ENCODE data around the gene SMIM14.
"Not testable (repeated sequence)": the region's sequence is repeated elsewhere in the genome, so short reads cannot be mapped to it uniquely, and the experiment has no call there.

Gene SMIM14

GRCh38 chr4:39541987-39542610, 96.6 kb downstream of the SMIM14 start:
- Histone ChIP-seq H3K4me3 (ENCODE audit: insufficient read depth, low read length, poor library complexity, severe bottlenecking) (no peak overlapping the region), H4K20me1 (ENCODE audit: low read depth, low read length) (no peaks in the 10 kb centered on the region), H3K9me2 (replicated peaks; ENCODE audit: insufficient read depth, low read length) (no peaks in the 10 kb centered on the region), H3F3A (ENCODE audit: insufficient read depth) (peaks cover 18% of the 10 kb centered on the region), H3K9ac (ENCODE audit: low read length) (no peak overlapping the region), H3K27ac (ENCODE audit: low read depth, low read length) (no peak overlapping the region), H3K27me3 (ENCODE audit: low read length) (no peaks in the 10 kb centered on the region), H3K9me3 (ENCODE audit: insufficient read depth, low read length) (no peaks in the 10 kb centered on the region), H3K4me2 (ENCODE audit: low read depth, low read length, poor library complexity, severe bottlenecking) (no peak overlapping the region), H2AFZ (ENCODE audit: low read depth, low read length, severe bottlenecking) (no peak overlapping the region), H3K36me3 (ENCODE audit: low read length) (no peaks in the 10 kb centered on the region), H3K79me2 (ENCODE audit: insufficient read depth, low read length) (no peaks in the 10 kb centered on the region)
- TF ChIP-seq EZH2phosphoT487 (conservative IDR thresholded peaks at IDR 0.05; ENCODE audit: low read length), result no peak
- TF ChIP-seq, protein P1, sequence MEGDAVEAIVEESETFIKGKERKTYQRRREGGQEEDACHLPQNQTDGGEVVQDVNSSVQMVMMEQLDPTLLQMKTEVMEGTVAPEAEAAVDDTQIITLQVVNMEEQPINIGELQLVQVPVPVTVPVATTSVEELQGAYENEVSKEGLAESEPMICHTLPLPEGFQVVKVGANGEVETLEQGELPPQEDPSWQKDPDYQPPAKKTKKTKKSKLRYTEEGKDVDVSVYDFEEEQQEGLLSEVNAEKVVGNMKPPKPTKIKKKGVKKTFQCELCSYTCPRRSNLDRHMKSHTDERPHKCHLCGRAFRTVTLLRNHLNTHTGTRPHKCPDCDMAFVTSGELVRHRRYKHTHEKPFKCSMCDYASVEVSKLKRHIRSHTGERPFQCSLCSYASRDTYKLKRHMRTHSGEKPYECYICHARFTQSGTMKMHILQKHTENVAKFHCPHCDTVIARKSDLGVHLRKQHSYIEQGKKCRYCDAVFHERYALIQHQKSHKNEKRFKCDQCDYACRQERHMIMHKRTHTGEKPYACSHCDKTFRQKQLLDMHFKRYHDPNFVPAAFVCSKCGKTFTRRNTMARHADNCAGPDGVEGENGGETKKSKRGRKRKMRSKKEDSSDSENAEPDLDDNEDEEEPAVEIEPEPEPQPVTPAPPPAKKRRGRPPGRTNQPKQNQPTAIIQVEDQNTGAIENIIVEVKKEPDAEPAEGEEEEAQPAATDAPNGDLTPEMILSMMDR (IDR thresholded peaks at IDR 0.05; ENCODE audit: insufficient read depth, low read length, poor library complexity, severe bottlenecking), result no peak

GRCh38 chr4:39539089-39539611, 99.5 kb downstream of the SMIM14 start:
- Histone ChIP-seq H3K79me2 (ENCODE audit: insufficient read depth, low read length) (no peaks in the 10 kb centered on the region), H3K9me3 (ENCODE audit: insufficient read depth, low read length) (no peaks in the 10 kb centered on the region), H2AFZ (ENCODE audit: low read depth, low read length, severe bottlenecking) (no peak overlapping the region), H3K4me2 (ENCODE audit: low read depth, low read length, poor library complexity, severe bottlenecking) (no peak overlapping the region), H3K9ac (ENCODE audit: low read length) (no peak overlapping the region), H3F3A (ENCODE audit: insufficient read depth) (no peaks in the 10 kb centered on the region), H3K27ac (ENCODE audit: low read depth, low read length) (no peak overlapping the region), H3K27me3 (ENCODE audit: low read length) (no peaks in the 10 kb centered on the region), H3K4me3 (ENCODE audit: insufficient read depth, low read length, poor library complexity, severe bottlenecking) (no peak overlapping the region), H3K36me3 (ENCODE audit: low read length) (no peaks in the 10 kb centered on the region), H3K9me2 (replicated peaks; ENCODE audit: insufficient read depth, low read length) (no peaks in the 10 kb centered on the region), H4K20me1 (ENCODE audit: low read depth, low read length) (no peaks in the 10 kb centered on the region)
- TF ChIP-seq, protein P1 (IDR thresholded peaks at IDR 0.05; ENCODE audit: insufficient read depth, low read length, poor library complexity, severe bottlenecking), result no peak
- TF ChIP-seq EZH2phosphoT487 (conservative IDR thresholded peaks at IDR 0.05; ENCODE audit: low read length), result no peak

DNA sequence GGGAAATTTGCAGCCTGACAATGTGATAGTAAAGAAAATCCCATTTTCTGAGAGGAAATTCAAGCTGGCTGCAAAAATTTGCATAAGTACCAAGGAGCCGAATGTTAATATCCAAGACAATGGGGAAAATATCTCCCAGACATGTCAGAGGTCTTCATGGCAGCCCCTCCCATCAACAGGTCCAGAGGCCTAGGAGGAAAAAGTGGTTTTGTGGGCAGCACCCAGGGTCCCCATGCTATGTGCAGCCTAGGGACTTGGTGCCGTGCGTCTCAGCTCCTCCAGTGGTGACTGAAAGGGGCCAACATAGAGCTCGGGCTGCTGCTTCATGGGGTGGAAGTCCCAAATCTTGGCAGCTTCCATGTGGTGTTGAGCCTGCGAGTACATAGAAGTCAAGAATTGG, 105.1 kb downstream of the SMIM14 start:
- Histone ChIP-seq H3K27me3 (ENCODE audit: low read length) (no peaks in the 10 kb centered on the region), H3K9ac (ENCODE audit: low read length) (no peak overlapping the region), H2AFZ (ENCODE audit: low read depth, low read length, severe bottlenecking) (no peak overlapping the region), H3K27ac (ENCODE audit: low read depth, low read length) (no peak overlapping the region), H4K20me1 (ENCODE audit: low read depth, low read length) (no peaks in the 10 kb centered on the region), H3K36me3 (ENCODE audit: low read length) (no peaks in the 10 kb centered on the region), H3K9me3 (ENCODE audit: insufficient read depth, low read length) (peaks cover 16% of the 10 kb centered on the region; the same call in 1 of the 2 replicates), H3K4me3 (ENCODE audit: insufficient read depth, low read length, poor library complexity, severe bottlenecking) (no peak overlapping the region), H3F3A (ENCODE audit: insufficient read depth) (no peaks in the 10 kb centered on the region), H3K4me2 (ENCODE audit: low read depth, low read length, poor library complexity, severe bottlenecking) (no peak overlapping the region), H3K9me2 (replicated peaks; ENCODE audit: insufficient read depth, low read length) (no peaks in the 10 kb centered on the region), H3K79me2 (ENCODE audit: insufficient read depth, low read length) (no peaks in the 10 kb centered on the region)
- TF ChIP-seq, protein P1 (IDR thresholded peaks at IDR 0.05; ENCODE audit: insufficient read depth, low read length, poor library complexity, severe bottlenecking), result no peak
- no peak for TF ChIP-seq EZH2phosphoT487 (conservative IDR thresholded peaks at IDR 0.05; ENCODE audit: low read length)

GRCh38 chr4:39532237-39532636, 106.4 kb downstream of the SMIM14 start:
- not testable (repeated sequence) for H3K4me3 ChIP-seq (ENCODE audit: insufficient read depth, low read length, poor library complexity, severe bottlenecking); H3K27me3 ChIP-seq (ENCODE audit: low read length); H3K27ac ChIP-seq (ENCODE audit: low read depth, low read length); H2AFZ ChIP-seq (ENCODE audit: low read depth, low read length, severe bottlenecking); H3K9me2 ChIP-seq (replicated peaks; ENCODE audit: insufficient read depth, low read length); H4K20me1 ChIP-seq (ENCODE audit: low read depth, low read length); H3F3A ChIP-seq (ENCODE audit: insufficient read depth); H3K79me2 ChIP-seq (ENCODE audit: insufficient read depth, low read length); H3K4me2 ChIP-seq (ENCODE audit: low read depth, low read length, poor library complexity, severe bottlenecking); H3K36me3 ChIP-seq (ENCODE audit: low read length); H3K9ac ChIP-seq (ENCODE audit: low read length)
- H3K9me3 ChIP-seq (ENCODE audit: insufficient read depth, low read length), result peaks cover 16% of the 10 kb centered on the region; the same call in 1 of the 2 replicates
